HL-60 (cell line): ENCODE results near the gene ABL1.

Experiments used
- CTCF ChIP-seq: IDR thresholded peaks from one replicate; pipeline ENCODE4 v1.5.1; 2011; ENCODE audit warnings: low read length, control low read depth, inconsistent platforms; ENCODE audit not compliant: insufficient read depth
- GABPA ChIP-seq: IDR thresholded peaks from 2 replicates; pipeline ENCODE4 v1.6.1; 2012; ENCODE audit warnings: low read depth
- POLR2AphosphoS5 ChIP-seq: IDR thresholded peaks from 2 replicates; pipeline ENCODE4 v1.6.1; 2012; ENCODE audit warnings: low read depth

GRCh38 chr9:130785940-130786508 lies 49.0 kb upstream of the ABL1 start:
- TF ChIP-seq CTCF (no peak), GABPA (no peak), POLR2AphosphoS5 (no peak)
